Measurements from ENCODE around the gene SLC33A1. TPM values are rescaled to one million over a fixed set of nuclear protein-coding genes. Genes with fewer than 3 reads are reported as not detected.

The SLC33A1 gene
- total and polyA plus RNA-seq, 2 of the 13 experiments (the other 11 are each of a cell fraction or from before 2014, with no cell fraction given): 20.0 to 32.1 TPM

DNA sequence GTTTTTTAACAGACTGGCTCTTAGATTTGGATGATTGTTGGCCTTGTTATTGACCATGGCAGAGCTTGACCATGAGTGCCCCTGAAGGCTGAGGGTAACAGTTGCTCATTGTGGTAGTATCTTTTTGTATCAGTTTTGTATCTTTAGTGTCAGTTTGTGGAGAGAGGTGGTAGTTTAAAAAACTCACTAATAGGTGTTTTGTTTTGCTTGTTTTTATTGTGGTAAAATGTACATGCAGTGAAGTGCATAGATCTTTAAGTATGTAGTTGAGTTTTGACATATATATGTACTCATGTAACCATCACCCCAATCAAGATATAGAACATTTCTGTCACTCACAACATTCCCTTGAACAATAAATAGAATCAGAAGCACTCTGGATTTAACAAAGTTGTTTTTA, 26.1 kb upstream of the SLC33A1 start (continued):
- TF ChIP-seq, protein P1, sequence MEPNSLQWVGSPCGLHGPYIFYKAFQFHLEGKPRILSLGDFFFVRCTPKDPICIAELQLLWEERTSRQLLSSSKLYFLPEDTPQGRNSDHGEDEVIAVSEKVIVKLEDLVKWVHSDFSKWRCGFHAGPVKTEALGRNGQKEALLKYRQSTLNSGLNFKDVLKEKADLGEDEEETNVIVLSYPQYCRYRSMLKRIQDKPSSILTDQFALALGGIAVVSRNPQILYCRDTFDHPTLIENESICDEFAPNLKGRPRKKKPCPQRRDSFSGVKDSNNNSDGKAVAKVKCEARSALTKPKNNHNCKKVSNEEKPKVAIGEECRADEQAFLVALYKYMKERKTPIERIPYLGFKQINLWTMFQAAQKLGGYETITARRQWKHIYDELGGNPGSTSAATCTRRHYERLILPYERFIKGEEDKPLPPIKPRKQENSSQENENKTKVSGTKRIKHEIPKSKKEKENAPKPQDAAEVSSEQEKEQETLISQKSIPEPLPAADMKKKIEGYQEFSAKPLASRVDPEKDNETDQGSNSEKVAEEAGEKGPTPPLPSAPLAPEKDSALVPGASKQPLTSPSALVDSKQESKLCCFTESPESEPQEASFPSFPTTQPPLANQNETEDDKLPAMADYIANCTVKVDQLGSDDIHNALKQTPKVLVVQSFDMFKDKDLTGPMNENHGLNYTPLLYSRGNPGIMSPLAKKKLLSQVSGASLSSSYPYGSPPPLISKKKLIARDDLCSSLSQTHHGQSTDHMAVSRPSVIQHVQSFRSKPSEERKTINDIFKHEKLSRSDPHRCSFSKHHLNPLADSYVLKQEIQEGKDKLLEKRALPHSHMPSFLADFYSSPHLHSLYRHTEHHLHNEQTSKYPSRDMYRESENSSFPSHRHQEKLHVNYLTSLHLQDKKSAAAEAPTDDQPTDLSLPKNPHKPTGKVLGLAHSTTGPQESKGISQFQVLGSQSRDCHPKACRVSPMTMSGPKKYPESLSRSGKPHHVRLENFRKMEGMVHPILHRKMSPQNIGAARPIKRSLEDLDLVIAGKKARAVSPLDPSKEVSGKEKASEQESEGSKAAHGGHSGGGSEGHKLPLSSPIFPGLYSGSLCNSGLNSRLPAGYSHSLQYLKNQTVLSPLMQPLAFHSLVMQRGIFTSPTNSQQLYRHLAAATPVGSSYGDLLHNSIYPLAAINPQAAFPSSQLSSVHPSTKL (CRISPR knock-in tag; IDR thresholded peaks at IDR 0.05): no peak
- TF ChIP-seq, protein P2, sequence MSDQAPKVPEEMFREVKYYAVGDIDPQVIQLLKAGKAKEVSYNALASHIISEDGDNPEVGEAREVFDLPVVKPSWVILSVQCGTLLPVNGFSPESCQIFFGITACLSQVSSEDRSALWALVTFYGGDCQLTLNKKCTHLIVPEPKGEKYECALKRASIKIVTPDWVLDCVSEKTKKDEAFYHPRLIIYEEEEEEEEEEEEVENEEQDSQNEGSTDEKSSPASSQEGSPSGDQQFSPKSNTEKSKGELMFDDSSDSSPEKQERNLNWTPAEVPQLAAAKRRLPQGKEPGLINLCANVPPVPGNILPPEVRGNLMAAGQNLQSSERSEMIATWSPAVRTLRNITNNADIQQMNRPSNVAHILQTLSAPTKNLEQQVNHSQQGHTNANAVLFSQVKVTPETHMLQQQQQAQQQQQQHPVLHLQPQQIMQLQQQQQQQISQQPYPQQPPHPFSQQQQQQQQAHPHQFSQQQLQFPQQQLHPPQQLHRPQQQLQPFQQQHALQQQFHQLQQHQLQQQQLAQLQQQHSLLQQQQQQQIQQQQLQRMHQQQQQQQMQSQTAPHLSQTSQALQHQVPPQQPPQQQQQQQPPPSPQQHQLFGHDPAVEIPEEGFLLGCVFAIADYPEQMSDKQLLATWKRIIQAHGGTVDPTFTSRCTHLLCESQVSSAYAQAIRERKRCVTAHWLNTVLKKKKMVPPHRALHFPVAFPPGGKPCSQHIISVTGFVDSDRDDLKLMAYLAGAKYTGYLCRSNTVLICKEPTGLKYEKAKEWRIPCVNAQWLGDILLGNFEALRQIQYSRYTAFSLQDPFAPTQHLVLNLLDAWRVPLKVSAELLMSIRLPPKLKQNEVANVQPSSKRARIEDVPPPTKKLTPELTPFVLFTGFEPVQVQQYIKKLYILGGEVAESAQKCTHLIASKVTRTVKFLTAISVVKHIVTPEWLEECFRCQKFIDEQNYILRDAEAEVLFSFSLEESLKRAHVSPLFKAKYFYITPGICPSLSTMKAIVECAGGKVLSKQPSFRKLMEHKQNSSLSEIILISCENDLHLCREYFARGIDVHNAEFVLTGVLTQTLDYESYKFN (CRISPR knock-in tag; conservative IDR thresholded peaks at IDR 0.05): no peak
- TF ChIP-seq MEIS1 (CRISPR knock-in tag; IDR thresholded peaks at IDR 0.05; ENCODE audit: borderline replicate concordance) (no peak), ZFP36L1 (CRISPR knock-in tag; IDR thresholded peaks at IDR 0.05) (no peak), ZNF337 (CRISPR knock-in tag; IDR thresholded peaks at IDR 0.05; ENCODE audit: borderline replicate concordance, low read depth) (no peak), ZNF629 (CRISPR knock-in tag; conservative IDR thresholded peaks at IDR 0.05) (no peak)
